Keratinocyte (primary cell): ENCODE data around the gene CRYL1. TPM values are rescaled to one million over a fixed set of nuclear protein-coding genes. Genes with fewer than 3 reads are reported as not detected.

Experiments used
- DNase-seq: peaks from one replicate; pipeline ENCODE4 v3.0.0-alpha.2; 2011; ENCODE audit warnings: low read depth, missing footprints, low spot score
- FAIRE-seq: peaks from 2 replicates; lab custom pipeline; 2011; peaks lifted over from hg19 to GRCh38; lab: Jason Lieb, UNC
- H2AFZ ChIP-seq: 2 replicates; pipeline ENCODE4 v1.6.0; 2012; ENCODE audit warnings: low read length, control low read depth, inconsistent platforms; ENCODE audit not compliant: control insufficient read depth
- H3K27ac ChIP-seq: 2 replicates; pipeline ENCODE4 v1.5.1; 2011; ENCODE audit warnings: low read length; ENCODE audit not compliant: control insufficient read depth, insufficient read depth
- H3K27me3 ChIP-seq: 3 replicates; pipeline ENCODE4 v1.6.0; 2011; ENCODE audit warnings: low read length; ENCODE audit not compliant: control insufficient read depth, insufficient read depth; ENCODE audit errors: extremely low read depth
- H3K36me3 ChIP-seq, 2 experiments: 2 replicates in 1 of 2; 3 replicates in 1 of 2; pipeline ENCODE4 v1.5.1; 2011; ENCODE audit warnings: low read length in 2 of 2, mild to moderate bottlenecking in 1 of 2; ENCODE audit not compliant: control insufficient read depth in 2 of 2, insufficient read depth in 2 of 2; ENCODE audit errors: extremely low read depth in 1 of 2
- H3K4me1 ChIP-seq: 3 replicates; pipeline ENCODE4 v1.5.1; 2011; ENCODE audit warnings: low read length; ENCODE audit not compliant: control insufficient read depth, insufficient read depth; ENCODE audit errors: extremely low read depth
- H3K4me2 ChIP-seq: 3 replicates; pipeline ENCODE4 v1.6.0; 2011; ENCODE audit warnings: low read depth, low read length; ENCODE audit not compliant: control insufficient read depth, insufficient read depth; ENCODE audit errors: extremely low read depth
- H3K4me3 ChIP-seq, 3 experiments: fragments of 200-600 bp in 1 of 3; sonication (generic) in 1 of 3; 2 replicates in 2 of 3; 3 replicates in 1 of 3; pipeline ENCODE4 v1.5.1; 2011 to 2016; ENCODE audit warnings: low read length in 3 of 3, mild to moderate bottlenecking in 3 of 3, control low read depth in 2 of 3, inconsistent platforms in 1 of 3, low read depth in 1 of 3, mixed read lengths in 1 of 3, mixed run types in 1 of 3, moderate library complexity in 1 of 3; ENCODE audit not compliant: control insufficient read depth in 2 of 3, insufficient read depth in 2 of 3; ENCODE audit errors: extremely low read depth in 1 of 3
- H3K79me2 ChIP-seq: 2 replicates; pipeline ENCODE4 v1.6.0; 2012; ENCODE audit warnings: low read length; ENCODE audit not compliant: control insufficient read depth, insufficient read depth
- H3K9ac ChIP-seq: 3 replicates; pipeline ENCODE4 v1.6.0; 2011; ENCODE audit warnings: low read length; ENCODE audit not compliant: control insufficient read depth, insufficient read depth; ENCODE audit errors: extremely low read depth
- H3K9me1 ChIP-seq: 3 replicates; pipeline ENCODE4 v1.6.0; 2011; ENCODE audit warnings: low read length; ENCODE audit not compliant: control insufficient read depth, insufficient read depth; ENCODE audit errors: extremely low read depth
- H3K9me3 ChIP-seq: 2 replicates; pipeline ENCODE4 v1.5.1; 2012; ENCODE audit warnings: low read depth, low read length; ENCODE audit not compliant: control insufficient read depth
- H4K20me1 ChIP-seq: 3 replicates; pipeline ENCODE4 v1.6.0; 2011; ENCODE audit warnings: low read length; ENCODE audit not compliant: control insufficient read depth, insufficient read depth; ENCODE audit errors: extremely low read depth
- EZH2 ChIP-seq: IDR thresholded peaks from one replicate; pipeline ENCODE4 v1.6.1; 2012; ENCODE audit warnings: inconsistent platforms, mild to moderate bottlenecking, low read length, moderate library complexity
- dilution Hi-C: fragments of 300-500 bp; cut with MboI; formaldehyde crosslinking; loops from one replicate; pipeline ENCODE4 v1.7.0; 2020; ENCODE audit warnings: low sequenced_read_pairs; ENCODE audit not compliant: extremely low pct_ligation_motif_present
- polyA plus RNA-seq, 5 experiments: library from polyadenylated mRNA; depleted of rRNA in 3 of 5; stranded (reverse) in 3 of 5; stranded (forward) in 1 of 5; unstranded in 1 of 5; fragments of >200 nt; gene quantifications; 1 replicate in 1 of 5; 2 replicates in 3 of 5; 3 replicates in 1 of 5; pipeline versions ENCODE4 v1.2.1 to v1.2.3, GENCODE V29; 2011 to 2012; ENCODE audit warnings: missing spikeins in 2 of 5, low read depth in 1 of 5, low replicate concordance in 1 of 5
- TF ChIP-seq, protein P1 (sequence below), 3 experiments: IDR thresholded peaks in 1 of 3; conservative IDR thresholded peaks in 1 of 3; optimal IDR thresholded peaks in 1 of 3; 2 replicates in 2 of 3; 3 replicates in 1 of 3; pipeline versions ENCODE3 to v1.5.1; 2011; ENCODE audit warnings: low read length in 3 of 3, mild to moderate bottlenecking in 3 of 3, moderate library complexity in 2 of 3, control low read depth in 1 of 3, inconsistent platforms in 1 of 3; ENCODE audit not compliant: insufficient read depth in 2 of 3; ENCODE audit errors: extremely low read depth in 1 of 3

CRYL1 gene
- polyA plus RNA-seq, 1 donor (not counting 4 experiments of a cell fraction or from before 2014, with no cell fraction given): 27.2 TPM

DNA sequence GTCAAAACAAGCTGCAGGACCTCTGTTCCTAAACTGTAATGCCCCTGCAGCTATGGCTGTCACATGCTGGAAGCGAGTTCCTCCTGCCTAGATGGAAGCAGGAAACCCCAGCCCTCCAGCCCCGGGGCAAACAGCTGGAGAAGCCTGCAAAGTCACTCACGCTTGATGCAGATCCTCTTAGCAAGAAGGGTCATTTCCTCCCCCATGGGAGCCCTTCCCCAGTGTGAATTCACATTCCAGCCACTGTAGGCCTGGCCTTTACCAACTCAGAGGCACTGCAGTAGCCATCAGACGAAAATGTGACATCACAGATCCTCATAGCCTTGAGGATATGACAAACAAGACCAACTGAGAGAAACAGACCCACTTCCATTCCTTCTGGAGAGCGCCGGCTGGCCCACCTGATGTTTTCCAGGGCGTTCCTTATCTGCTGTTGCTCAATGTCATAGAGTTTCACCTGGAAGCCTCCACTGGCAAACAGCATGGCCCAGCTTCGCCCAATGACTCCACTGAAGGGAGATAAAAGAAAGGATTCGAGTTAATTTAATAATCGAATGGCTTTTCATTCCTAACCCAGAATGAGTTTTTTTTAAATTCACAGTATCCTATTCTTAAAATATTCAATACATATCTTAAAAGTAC is 13.5 kb downstream of the CRYL1 start:
- Histone ChIP-seq H3K27me3 (no peaks in the 10 kb centered on the region), H3K4me3 (no peak overlapping the region), H3K4me1 (no peaks in the 10 kb centered on the region), H4K20me1 (no peaks in the 10 kb centered on the region), H2AFZ (no peak overlapping the region), H3K9ac (no peak overlapping the region), H3K4me2 (no peak overlapping the region), H3K36me3 (peaks cover 2 to 4% of the 10 kb centered on the region in 2 experiments), H3K9me3 (no peaks in the 10 kb centered on the region), H3K9me1 (no peaks in the 10 kb centered on the region), H3K27ac (no peak overlapping the region), H3K79me2 (no peaks in the 10 kb centered on the region)
- DNase-seq (no peak), FAIRE-seq (no peak)
- TF ChIP-seq EZH2: no peak
- TF ChIP-seq, protein P1, sequence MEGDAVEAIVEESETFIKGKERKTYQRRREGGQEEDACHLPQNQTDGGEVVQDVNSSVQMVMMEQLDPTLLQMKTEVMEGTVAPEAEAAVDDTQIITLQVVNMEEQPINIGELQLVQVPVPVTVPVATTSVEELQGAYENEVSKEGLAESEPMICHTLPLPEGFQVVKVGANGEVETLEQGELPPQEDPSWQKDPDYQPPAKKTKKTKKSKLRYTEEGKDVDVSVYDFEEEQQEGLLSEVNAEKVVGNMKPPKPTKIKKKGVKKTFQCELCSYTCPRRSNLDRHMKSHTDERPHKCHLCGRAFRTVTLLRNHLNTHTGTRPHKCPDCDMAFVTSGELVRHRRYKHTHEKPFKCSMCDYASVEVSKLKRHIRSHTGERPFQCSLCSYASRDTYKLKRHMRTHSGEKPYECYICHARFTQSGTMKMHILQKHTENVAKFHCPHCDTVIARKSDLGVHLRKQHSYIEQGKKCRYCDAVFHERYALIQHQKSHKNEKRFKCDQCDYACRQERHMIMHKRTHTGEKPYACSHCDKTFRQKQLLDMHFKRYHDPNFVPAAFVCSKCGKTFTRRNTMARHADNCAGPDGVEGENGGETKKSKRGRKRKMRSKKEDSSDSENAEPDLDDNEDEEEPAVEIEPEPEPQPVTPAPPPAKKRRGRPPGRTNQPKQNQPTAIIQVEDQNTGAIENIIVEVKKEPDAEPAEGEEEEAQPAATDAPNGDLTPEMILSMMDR (optimal IDR thresholded peaks at IDR 0.05 in 1 of 3, IDR thresholded peaks at IDR 0.05 in 1 of 3, conservative IDR thresholded peaks at IDR 0.05 in 1 of 3; ENCODE audit: extremely low read depth in 1 of 3, insufficient read depth in 2 of 3, low read length in 3 of 3): no peak
- dilution Hi-C loops: no loop called here

DNA sequence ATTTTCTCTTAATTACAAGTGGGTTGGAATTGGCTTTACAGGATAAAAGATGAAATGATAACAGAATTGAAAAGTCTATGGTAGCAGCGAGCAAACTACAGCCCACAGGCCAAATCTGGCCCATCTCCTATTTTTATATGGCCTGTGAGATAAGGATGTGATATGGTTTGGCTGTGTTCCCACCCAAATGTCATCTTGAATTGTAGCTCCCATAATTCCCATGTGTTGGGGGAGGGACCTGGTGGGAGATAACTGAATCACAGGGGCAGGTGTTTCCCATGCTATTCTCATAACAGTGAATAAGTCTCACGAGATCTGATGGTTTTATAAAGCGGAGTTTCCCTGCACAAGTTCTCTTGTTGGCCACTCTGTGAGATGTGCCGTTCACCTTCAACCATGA is 19.0 kb downstream of the CRYL1 start:
- FAIRE-seq (no peak), DNase-seq (no peak)
- no peaks in the 10 kb centered on the region for H4K20me1 ChIP-seq
- no peak overlapping the region for H3K9ac ChIP-seq
- no peaks in the 10 kb centered on the region for H3K9me3 ChIP-seq
- H3K9me1 ChIP-seq: no peaks in the 10 kb centered on the region
- no peak overlapping the region for H3K27ac ChIP-seq
- TF ChIP-seq, protein P1 (optimal IDR thresholded peaks at IDR 0.05 in 1 of 3, IDR thresholded peaks at IDR 0.05 in 1 of 3, conservative IDR thresholded peaks at IDR 0.05 in 1 of 3; ENCODE audit: extremely low read depth in 1 of 3, insufficient read depth in 2 of 3, low read length in 3 of 3): no peak
- TF ChIP-seq EZH2: no peak
- H3K4me1 ChIP-seq: no peaks in the 10 kb centered on the region
- H2AFZ ChIP-seq: no peak overlapping the region
- dilution Hi-C loops: no loop called here
- H3K4me3 ChIP-seq: no peak overlapping the region
- H3K27me3 ChIP-seq: no peaks in the 10 kb centered on the region
- no peaks in the 10 kb centered on the region for H3K79me2 ChIP-seq
- H3K36me3 ChIP-seq: peaks cover 3% of the 10 kb centered on the region in 2 experiments
- no peak overlapping the region for H3K4me2 ChIP-seq
